Adipose tissue (tissue), 3 donors: Measurements from ENCODE around the gene CREBRF. TPM values are rescaled to one million over a fixed set of nuclear protein-coding genes. Genes with fewer than 3 reads are reported as not detected.

Source experiments
- H3K27ac ChIP-seq: one replicate; pipeline ENCODE4 v1.5.1; 2013; ENCODE audit warnings: low read depth, low read length
- WGBS, 3 donors: extraction: QIAGEN DNeasy Blood & Tissue Kit; methylation state at CpG; one replicate each; pipeline ENCODE4 v1.1.7; 2013; 5-methylcytosine and 5-hydroxymethylcytosine counted together
- polyA plus RNA-seq, 3 donors: library from polyadenylated mRNA; stranded (reverse); fragments of 200-250 nt; gene quantifications; one replicate each; pipeline ENCODE4 v1.2.3, GENCODE V29; 2013
- donor health status: healthy with polysubstance abuse.
- donor health status: Bipolar disorder and iron deficiency.
- donor health status: healthy.

CREBRF gene
- polyA plus RNA-seq, 3 donors: 3.0 to 10.7 (median 5.5) TPM

DNA sequence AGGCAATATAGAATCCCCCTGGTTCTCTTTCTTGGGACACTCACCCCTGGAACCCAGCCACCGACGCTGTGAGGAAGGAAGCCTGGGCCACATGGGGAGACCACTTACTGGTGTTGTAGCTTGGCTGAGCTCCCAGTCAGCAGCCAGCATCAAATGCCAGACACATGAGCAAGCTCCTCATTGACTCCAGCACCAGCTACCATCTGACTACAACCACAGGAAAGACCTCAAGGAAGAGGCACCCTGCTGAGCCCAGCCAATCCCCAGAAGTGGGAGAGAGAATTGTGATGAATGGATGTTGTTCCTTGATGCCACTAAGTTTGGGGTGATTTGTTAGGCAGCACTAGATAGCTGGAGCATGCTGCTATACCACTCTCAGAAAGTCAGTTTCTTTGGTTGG lies 124.2 kb downstream of the CREBRF start:
- H3K27ac ChIP-seq: no peak overlapping the region
- WGBS, 3 donors: 50 to 66% (median 57%) methylated on average over 2 of the region's 2 CpGs

DNA sequence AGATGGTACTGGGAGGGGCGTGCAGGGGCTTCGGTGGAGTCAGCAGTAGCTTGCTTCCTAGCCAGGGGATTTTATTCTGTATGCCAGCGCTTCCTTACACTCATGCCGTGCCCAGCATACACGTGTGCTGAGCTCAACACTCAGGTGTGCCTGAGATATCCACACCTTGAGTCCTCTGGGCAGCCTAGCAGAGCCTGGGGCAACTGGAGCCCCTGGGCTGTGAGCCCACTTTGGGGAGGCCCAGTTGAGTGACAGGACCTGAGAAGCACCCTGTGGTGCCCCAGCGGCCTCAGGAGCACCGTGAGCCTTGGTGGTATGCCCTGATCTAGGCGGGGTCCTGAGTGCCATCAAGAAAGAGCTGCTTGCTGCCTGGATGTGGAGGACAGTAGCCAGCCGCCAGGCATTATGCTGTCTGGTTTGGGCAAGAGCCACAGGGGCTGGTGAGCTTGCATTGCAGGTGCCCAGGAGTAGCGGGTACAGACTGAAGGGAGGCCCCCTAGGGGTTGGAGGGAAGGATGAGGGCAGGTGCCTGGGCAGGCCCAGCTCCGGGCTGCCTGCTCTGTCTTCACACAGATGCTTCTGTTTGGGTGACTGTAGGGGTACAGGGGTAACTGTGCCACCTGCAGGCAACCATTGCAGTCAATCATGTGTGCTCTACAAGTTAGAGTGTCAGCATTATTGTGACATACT lies 131.0 kb downstream of the CREBRF start:
- H3K27ac ChIP-seq: no peak overlapping the region
- WGBS, 3 donors: 72 to 83% (median 76%) methylated on average over 11 of the region's 11 CpGs

DNA sequence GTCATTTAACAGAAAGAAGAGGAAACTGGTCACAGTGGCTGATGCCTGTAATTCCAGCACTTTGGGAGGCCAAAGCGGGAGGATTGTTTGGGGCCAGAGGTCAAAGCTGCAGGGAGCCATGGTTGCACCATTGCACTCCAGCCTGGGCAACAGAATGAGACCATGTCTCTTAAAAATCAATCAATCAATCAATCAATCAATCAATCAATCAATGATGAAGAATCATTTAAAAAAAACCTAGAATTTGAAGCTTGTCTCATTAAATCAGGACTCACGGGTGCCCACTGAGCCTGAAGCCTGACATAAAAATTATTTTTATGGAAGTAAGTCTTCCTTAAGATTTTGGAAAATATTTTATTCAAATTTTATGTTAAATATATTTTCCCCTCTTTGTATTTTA lies 132.1 kb downstream of the CREBRF start:
- no peak overlapping the region for H3K27ac ChIP-seq
- WGBS, 3 donors: 76 to 78% (median 76%) methylated on average over 2 of the region's 2 CpGs

Other genes starting within 250 kb of the CREBRF start
- gene ERGIC1, start 222.1 kb upstream of the CREBRF start, polyA plus RNA-seq: 100 to 1,000 TPM in 2 of 3 donors, 10 to 100 TPM in 1; 66.5 to 123 (median 119) TPM
- 10 to 100 TPM; 29.3 to 46.7 (median 45.1) TPM for gene RPL26L1, start 96.9 kb upstream of the CREBRF start, polyA plus RNA-seq
- 100 to 1,000 TPM; 145 to 323 (median 287) TPM for gene ATP6V0E1, start 72.6 kb upstream of the CREBRF start, polyA plus RNA-seq
- 10 to 100 TPM; 10.2 to 12.3 (median 12.1) TPM for gene BNIP1, start 88.2 kb downstream of the CREBRF start, polyA plus RNA-seq
- under 1 TPM; 0.03 to 0.56 (median 0.10) TPM for gene NKX2-5, start 178.9 kb downstream of the CREBRF start, polyA plus RNA-seq